HG03575 (cell line): ENCODE results near the gene TBPL1.
"Not testable (repeated sequence)": the region's sequence is repeated elsewhere in the genome, so short reads cannot be mapped to it uniquely, and the experiment has no call there.

ENCODE experiments used
- ATAC-seq: cut with Tn5 transposase; IDR thresholded peaks from one replicate; pipeline ENCODE4 v1.9.1; 2021; ENCODE audit not compliant: unreplicated experiment, insufficient number of reproducible peaks, low FRiP score; ENCODE audit errors: extremely low read depth

Gene TBPL1

DNA sequence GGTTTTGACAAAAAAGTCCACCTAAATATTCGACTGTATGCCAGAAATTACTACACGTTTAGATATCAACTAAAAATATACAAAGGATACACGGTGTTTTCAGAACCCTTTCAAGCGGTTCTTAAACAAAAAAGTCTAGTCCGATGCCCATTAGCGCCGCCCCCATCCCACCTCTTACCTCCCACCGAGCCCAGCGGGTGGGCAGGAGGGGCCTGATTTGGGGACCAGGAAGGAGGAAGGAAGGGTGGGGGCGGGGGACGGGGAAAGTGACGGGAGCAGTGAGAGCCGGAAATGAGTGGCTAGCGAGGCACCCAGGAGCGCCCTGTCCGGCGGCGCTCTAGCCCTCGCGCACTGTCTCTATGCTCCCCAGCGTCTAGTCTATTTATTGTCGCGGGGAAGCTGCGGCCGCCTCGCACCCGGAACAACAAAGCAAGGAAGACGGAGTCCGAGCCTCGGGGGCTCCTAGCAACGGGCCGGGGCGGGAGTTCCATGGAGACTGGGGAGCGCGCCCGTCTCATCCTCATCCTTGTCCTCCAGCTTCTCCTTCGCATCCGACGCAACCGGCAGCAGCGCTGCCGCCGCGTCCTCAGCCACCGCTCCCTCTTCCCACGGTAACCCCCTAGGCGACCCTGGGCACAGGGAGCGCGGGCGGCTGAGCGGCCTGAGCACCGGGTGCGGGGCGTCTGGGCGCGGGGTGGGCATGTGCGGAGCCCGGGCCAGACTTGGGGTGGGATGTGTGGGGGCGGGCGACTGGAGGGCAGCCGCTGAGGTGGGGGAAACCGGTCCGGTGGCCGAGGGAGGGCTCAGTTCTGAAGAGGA, at the start of gene TBPL1:
Gene TBPL1, plus strand, starts transcription at position 410 of the 819 bp plus-strand sequence. CDS start 26,902 bp downstream, outside the sequence.
- peak; percentile 80 for ATAC-seq

DNA sequence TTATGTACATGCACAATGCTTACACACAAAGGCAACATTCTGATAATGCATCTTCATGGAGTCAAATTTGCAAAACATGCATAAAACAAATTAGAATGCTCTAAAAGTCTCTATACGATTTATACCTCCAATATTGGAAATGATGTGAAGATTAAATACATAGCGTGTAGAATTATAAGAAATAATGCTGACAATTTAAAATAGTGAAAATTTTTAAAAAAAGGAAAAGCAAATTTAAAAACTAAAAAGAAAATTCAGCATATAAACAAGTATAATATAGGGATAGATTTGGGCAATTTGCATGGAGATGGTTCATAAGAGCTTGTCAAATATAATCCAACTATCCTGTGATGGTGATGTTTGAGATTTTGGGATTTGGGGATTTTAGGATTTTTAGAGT, 49.2 kb upstream of the TBPL1 start:
- no peak for ATAC-seq

DNA sequence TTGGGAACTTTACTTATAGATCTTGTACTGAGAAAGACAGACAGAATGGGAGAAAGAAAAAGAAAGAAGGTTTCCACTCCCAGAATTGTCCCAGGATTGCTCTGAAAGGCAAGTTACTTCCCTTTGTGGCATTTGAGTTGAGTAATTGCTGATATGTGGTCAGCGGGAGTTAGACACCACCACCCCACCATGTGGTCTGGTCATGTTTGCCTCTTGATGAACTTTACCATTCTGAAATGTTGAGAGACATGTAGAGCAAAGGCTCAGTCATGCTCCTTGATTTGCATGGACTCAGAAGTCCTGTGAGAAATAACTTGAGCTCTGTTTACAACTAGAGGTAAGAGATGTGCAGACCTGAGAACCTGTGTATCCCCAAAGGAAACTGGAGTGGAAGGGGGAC, 47.0 kb upstream of the TBPL1 start:
- no peak for ATAC-seq

DNA sequence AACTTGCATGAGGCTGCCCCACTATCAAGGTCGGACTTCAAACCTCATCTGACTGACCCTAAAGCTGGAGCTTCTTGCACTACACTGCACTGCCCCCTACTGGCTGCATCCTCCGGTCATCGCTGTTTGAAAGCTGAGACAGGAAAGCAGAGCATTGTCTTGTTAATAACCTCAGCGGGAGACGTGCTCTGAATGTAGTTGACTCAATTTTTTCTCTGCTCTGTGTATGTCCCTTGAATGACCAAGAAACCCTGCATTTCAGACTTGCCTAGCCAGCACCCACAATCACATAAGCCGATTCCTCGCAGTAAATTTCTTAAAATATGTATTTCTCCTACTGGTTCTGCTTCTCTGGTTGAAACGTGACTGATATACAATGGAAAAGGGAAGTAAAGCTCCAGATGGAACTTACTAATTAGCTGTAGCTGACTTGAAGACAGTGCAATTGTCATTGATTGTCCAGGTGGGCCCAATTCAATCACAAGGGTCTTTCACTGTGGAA, 36.3 kb upstream of the TBPL1 start:
- ATAC-seq: peak; percentile 46

DNA sequence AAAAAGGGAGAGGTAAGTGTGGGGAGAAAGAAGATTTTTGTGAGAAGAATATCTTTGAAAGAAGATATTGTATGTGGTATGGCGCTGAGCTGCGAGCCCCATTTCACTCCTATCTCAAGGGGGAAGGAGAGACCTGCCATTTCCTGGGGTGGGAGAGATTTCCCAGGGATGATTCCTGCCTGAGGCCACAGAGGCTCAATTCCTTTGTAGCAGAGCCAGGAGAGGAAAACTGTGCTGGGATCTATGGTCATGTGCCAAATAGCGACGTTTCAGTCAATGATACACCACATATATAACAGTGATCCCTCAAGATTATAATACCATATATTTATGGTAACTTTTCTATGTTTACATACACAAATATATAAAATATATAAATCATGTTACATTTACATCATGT, 35.2 kb upstream of the TBPL1 start:
- no peak for ATAC-seq

DNA sequence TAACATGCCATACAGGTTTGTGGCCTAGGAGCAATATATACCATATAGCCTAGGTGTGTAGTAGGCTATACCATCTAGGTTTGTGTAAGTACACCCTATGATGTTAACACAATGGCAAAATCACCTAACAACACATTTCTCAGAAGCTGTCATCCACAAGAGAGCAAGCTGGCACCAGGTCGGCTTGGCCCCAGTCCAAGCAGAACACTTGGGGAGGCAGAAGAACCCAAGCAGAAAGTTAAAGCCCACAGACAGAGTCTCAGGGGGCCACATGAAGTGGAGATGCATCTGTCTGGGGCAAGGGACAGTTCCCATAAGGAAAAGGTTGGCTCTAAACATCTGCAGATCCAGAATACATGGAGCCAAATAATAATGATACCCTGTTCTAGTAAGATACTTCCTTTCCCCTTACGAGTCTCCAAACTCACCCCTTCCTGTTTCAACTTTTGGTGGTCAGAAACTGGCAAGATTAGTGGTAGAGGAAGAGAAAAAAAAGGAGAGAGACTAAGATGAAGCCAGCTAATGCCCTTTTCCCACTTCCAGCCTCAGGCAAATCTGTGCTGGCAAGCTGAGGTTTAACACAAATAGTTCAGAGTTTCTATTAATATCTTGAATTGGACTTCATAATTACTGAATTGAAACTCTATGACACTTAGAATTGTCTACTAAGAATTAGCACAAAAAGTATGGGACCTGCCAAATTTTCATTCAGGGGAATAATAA, 34.7 kb upstream of the TBPL1 start:
- ATAC-seq: no peak

DNA sequence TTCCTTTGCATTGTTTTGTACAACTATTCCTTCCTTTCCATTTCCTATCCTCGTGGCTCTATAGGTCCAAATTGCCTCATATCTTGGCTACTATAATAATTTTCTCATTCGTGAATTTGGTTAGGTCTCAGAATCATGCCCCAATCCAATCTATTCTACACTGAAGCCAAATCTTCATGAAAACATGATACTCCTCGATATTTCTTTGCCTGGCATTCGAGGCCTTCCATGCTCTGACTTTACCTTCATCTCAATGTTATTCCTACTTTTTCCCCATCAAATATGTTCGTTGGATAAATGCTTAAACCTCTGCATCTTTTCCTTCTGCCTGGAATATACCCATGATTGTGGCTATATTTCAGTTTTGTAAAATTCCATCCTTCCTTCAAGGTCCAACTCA, 33.7 kb upstream of the TBPL1 start:
- no peak for ATAC-seq

DNA sequence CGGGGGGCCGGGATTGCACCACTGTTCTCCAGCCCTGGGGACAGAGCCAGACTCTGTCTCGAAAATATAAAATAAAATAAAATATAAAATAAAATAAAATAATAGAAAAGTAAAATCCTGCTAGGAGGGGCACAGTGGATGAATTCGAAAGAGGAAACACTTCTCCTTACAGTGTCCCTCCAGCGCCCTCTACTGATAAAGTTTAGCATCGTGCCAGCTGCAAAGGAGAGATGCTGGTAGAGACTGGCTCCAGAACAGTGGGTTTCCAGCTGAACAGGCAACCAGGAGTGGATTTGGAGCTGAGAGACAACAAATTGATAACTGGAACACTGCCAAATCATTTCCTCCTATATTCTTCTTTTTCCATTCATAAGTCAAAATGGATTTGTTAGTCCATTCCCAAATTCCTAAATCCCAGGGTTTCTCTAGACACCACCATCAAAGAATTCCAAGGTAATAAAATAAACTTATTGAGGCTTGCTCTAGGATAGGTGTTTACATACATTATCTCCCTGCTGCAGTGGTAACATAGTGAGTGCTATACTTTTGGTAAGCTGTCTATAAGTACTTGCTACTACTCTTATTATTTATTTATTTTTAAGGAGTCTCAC, 31.7 kb upstream of the TBPL1 start:
- ATAC-seq: peak; percentile 31

DNA sequence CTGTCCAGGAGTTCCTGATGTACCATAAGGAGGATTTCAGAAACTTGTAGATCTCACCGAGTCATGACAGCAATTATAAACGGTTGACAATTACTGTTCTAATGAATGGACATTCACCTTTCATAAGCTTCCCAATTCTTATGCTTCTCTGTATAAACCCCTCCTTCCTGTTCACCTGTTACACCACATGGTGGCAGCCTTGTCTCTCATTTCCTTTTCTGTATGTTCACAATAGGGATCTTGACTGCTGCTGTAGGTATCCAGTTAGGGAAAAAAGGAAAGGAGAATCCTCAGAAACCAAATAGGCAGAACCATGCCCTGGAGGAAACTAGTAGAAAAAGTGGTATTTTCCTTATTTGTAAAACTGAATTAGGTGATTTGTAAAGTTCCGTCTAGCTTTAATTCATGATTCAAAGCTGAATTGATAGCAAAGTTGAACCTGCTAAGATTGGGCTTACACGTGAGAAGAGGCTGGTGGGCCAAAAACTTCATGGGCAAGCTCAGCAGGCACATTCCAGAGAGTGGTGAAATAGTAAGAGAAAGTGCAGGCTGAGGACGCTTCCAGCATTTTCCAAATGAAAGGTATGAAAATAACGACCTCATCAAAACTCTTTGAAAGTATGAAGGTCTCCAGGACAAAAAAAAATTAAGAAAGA, 29.0 kb upstream of the TBPL1 start:
- ATAC-seq: no peak

DNA sequence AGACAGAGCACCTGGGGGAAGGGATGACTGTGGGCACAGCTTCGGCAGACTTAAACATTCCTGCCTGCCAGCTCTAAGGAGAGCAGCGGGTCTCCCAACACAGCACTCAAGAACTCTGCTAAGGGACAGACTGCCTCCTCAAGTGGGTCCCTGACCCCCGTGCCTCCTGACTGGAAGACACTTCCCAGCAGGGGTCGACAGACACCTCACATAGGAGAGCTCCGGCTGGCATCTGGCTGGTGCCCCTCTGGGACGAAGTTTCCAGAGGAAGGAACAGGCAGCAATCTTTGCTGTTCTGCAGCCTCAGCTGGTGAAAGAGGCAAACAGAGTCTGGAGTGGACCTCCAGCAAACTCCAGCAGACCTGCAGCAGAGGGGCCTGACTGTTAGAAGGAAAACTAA, 21.8 kb upstream of the TBPL1 start:
- ATAC-seq: not testable (repeated sequence)

DNA sequence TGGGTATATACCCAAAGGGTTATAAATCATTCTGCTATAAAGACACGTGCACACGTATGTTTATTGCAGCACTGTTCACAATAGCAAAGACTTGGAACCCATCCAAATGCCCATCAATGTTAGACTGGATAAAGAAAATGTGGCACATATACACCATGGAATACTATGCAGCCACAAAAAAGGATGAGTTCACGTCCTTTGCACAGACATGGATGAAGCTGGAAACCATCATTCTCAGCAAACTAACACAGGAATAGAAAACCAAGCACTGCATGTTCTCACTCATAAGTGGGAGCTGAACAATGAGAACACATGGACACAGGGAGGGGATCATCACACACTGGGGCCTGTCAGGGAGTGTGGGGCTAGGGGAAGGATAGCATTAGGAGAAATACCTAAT, 16.7 kb upstream of the TBPL1 start:
- not testable (repeated sequence) for ATAC-seq

DNA sequence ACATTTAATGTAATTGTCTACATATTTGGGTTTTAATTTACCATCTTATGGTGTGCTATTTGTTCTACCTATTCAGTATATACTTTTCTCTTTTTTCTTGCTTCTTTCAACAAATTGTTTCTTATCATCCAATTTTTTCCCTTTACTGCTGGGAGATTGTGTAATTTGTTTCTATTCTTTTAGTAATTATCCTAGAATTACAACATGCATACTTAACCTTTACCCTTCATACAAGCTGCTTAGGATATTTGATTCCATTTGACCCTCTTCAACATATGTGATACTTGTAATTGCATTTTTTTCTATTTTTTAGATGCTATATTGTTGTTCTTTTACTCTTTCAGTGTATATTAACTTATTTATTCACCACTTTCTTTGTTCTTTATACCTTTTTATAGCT, 15.1 kb upstream of the TBPL1 start:
- ATAC-seq: no peak

DNA sequence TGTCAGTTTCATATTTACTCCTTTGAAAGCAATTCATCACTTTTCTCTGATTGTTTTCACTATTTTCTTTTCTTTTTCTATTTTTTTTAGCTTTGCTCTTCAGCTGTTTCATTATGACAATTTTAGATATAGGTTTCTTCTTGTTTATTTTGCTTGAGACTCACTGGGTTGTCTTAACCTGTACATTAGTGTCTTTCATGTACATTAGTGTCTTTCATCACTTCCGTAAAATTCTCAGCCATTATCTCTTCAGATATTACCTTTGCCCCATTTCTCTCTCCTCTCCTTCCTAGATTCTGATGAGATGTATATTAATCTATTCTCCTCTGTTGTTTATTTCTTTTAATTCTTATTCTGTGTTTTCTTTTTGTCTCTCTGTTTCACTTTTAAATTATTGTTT, 14.5 kb upstream of the TBPL1 start:
- ATAC-seq: no peak

DNA sequence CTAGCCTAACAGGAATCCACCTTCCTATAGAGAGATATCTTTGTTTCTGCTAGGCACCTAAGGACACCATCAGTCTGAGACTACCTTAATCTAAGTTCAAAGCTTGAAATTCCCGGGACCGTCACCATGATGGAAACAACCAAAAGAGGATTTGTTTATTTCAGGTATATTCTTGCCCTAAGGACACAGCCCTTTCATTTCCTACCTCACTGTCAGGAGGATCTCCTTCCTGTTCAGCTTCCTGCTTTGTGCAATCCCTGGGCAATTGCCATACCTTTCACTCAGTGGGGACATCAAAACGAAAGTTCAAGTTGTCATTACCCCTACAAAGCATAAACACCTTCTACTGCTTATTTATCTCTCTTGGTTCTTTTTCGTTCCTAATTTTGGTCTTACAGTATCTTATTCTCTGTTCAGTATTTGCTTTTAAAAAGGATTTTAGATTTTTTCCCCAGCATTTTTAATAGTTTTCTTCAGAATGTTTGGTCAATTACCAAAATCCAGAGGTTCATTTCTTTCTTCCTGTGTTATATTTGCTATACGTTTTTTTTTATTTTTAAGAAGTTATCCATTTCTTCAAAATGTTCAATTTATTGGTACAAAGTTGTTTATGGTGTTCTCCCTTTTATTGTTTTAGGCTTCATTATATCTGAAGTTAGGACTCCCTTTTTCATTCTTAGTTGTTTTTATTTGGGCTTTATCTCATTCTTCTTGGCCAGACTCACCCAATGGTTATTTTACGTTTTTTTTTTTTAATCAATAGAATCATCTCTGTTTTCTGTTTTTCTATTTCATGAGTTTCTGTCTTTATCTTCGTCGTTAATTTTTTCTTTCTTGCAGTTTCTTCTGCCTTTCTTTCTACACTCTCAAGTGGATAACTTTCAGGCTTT, 13.0 kb upstream of the TBPL1 start:
- ATAC-seq: no peak

DNA sequence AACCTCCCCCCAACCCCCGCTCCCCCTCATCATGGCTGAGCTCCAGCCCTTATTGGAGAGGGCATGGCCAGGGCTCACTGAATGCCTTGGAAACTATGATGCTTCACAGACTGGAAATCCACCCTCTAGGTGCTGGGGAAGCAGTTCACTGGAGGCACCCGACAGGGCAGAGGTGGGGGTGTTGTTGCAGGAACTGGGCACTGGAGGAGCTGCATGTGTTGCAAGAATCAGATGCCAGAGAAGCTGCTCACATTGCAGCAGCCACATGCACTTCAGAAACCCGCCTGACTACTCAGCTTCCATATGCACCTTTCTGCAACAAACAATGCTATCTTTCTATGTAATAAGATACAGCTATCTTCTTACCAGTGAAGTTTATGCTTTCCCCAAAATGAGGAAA, 7.9 kb upstream of the TBPL1 start:
- no peak for ATAC-seq

DNA sequence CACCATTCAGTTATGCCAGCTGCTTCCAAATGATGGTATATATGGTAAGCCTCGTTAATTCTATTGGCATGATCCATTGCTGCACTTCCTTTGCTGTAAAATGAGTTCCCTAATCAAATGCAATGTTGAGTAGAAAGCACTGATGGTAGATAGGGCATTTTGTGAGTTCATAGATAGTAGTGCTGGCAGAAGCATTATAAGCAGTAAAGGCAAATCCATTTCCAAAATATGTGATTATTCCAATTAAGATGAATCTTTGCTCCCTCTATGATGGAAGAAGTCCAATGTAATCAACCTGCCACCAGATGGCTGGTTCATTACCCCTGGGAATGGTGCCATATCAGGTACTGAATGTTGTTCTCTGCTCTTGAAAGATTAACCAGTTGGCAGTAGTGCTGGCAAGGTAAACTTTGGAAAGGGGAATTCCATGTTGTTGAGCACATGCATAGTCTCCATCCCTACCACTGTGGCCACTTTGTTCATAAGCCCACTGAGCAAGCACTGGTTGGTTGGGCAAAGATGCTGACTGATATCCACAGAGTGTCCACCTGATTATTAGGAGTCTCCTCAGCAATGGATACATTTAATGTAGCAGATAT, 5.6 kb upstream of the TBPL1 start:
- ATAC-seq: no peak

DNA sequence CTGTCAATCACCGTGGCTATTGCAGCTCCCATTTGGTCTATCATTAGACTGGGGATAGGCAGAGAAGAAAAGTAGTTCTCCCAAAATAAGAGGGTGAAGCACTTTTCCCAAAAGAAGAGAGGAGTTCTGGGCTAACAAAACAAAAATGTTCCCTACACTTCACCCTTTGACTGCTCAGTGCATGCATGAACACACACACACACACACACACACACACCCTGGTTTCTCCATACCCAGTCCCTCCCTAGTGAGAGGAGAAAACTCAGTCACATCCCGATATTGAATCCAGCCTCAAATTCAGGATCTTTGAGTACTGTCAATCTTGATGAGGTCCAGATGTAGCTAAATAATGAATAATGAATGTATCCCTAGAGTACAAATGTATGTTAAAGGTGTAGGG, 4.6 kb upstream of the TBPL1 start:
- no peak for ATAC-seq

DNA sequence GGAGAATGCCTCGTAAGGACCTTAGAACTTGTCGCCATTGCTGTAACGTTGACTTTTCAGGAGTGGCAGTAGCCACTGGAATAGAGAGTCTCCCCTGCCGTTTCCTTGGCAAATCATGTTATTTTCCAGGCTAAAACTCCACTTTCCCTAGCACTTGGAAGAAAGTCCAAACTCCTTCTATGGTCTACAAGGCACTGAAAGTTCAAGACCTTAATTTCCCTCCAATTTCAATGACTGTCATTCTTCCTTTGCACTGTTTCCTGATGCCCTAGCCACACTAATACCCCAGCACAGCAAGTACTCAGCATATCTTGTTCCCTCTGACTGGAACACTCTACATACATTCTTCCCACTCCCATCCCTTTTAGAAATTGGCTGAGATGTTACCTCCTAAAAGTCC, 1.8 kb upstream of the TBPL1 start:
- no peak for ATAC-seq
